Measurements from ENCODE around the gene NFAT5. TPM values are rescaled to one million over a fixed set of nuclear protein-coding genes. Genes with fewer than 3 reads are reported as not detected.

NFAT5 gene
- total and polyA plus RNA-seq, 7 donors, result 1.2 to 57.1 (median 39.4) TPM

DNA sequence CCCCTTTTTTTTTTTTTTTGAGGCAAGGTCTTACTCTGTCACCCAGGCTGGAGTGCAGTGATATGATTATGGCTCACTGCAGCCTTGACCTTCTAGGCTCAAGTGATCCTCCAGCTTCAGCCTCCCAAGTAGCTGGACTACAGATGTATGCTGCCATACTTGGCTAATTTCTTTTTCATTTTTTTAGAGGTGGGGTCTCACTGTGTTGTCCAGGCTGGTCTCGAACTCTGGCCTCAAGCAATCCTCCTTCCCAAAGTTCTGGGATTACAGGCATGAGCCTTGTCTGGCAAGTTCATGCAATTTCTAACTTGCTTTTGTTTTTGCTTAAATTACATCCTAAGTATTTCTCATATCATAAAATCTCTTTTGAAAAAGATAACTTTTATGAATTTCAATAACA lies 33.8 kb upstream of the NFAT5 start:
- 95 to 98% methylated on average over 1 of the region's 1 CpG for WGBS, 2 donors
- intact Hi-C loops (cut with DNase I), result loop anchor here (10.0 kb wide), 1 partner anchor 57 kb away; no protein-coding TSS in a partner anchor
- no peak overlapping the region for H3K27ac ChIP-seq
- H3K9me3 ChIP-seq, result no peaks in the 10 kb centered on the region
- H3K4me3 ChIP-seq, result no peak overlapping the region
- H3K36me3 ChIP-seq, result no peaks in the 10 kb centered on the region
- H3K27me3 ChIP-seq, result no peaks in the 10 kb centered on the region
- no peak for DNase-seq
- TF ChIP-seq CTCF (IDR thresholded peaks at IDR 0.05), result no peak
- no peak for TF ChIP-seq EP300 (IDR thresholded peaks at IDR 0.05)
- no peak for TF ChIP-seq POLR2A (IDR thresholded peaks at IDR 0.05)
- TF ChIP-seq POLR2AphosphoS5 (IDR thresholded peaks at IDR 0.05), result no peak
- H3K4me1 ChIP-seq, result peaks cover 0 to 13% (median 4%) of the 10 kb centered on the region in 4 donors

- TF ChIP-seq POLR2AphosphoS5 (IDR thresholded peaks at IDR 0.05) (no peak), POLR2A (IDR thresholded peaks at IDR 0.05) (no peak), EP300 (IDR thresholded peaks at IDR 0.05) (no peak), CTCF (IDR thresholded peaks at IDR 0.05) (no peak)
- peaks cover 0 to 13% (median 4%) of the 10 kb centered on the region in 4 donors for H3K4me1 ChIP-seq
- no peak for DNase-seq
- H3K27me3 ChIP-seq, result no peaks in the 10 kb centered on the region
- H3K9me3 ChIP-seq, result no peaks in the 10 kb centered on the region
- WGBS, 2 donors, result 66 to 68% methylated on average over 8 to 9 of the region's 9 CpGs
- H3K4me3 ChIP-seq, result no peak overlapping the region
- intact Hi-C loops (cut with DNase I), result loop anchor here (10.0 kb wide), 1 partner anchor 58 kb away; no protein-coding TSS in a partner anchor
- no peak overlapping the region for H3K27ac ChIP-seq
- H3K36me3 ChIP-seq, result no peaks in the 10 kb centered on the region
These were observed 32.9 kb upstream of the NFAT5 start for GRCh38 chr16:69532641-69533455.

DNA sequence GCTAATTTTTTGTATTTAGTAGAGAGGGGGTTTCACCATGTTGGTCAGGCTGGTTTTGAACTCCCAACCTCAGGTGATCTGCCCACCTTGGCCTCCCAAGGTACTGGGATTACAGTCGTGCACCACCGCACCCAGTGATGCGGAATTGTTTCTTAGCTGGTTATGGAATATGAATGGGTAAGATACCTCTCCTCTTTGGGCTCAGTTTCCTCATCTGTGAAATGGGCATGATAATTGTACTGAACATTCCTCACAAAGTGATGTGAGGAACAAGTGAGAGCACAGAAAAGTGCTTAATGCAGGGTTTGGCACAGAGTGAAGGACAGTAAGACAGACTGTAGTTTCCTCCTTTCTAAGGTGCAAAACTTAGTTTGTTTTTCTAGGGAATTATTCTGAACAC lies 31.0 kb upstream of the NFAT5 start:
- DNase-seq, result no peak
- H3K27me3 ChIP-seq, result no peaks in the 10 kb centered on the region
- TF ChIP-seq POLR2AphosphoS5 (IDR thresholded peaks at IDR 0.05) (no peak), CTCF (IDR thresholded peaks at IDR 0.05) (no peak), EP300 (IDR thresholded peaks at IDR 0.05) (no peak), POLR2A (IDR thresholded peaks at IDR 0.05) (no peak)
- H3K9me3 ChIP-seq, result no peaks in the 10 kb centered on the region
- H3K36me3 ChIP-seq, result no peaks in the 10 kb centered on the region
- intact Hi-C loops (cut with DNase I), result loop anchor here (10.0 kb wide), 1 partner anchor 60 kb away; no protein-coding TSS in a partner anchor
- no peak overlapping the region for H3K4me3 ChIP-seq
- H3K4me1 ChIP-seq, result peaks cover 0 to 11% (median 4%) of the 10 kb centered on the region in 4 donors
- WGBS, 2 donors, result 97 to 98% methylated on average over 3 of the region's 3 CpGs
- no peak overlapping the region for H3K27ac ChIP-seq

DNA sequence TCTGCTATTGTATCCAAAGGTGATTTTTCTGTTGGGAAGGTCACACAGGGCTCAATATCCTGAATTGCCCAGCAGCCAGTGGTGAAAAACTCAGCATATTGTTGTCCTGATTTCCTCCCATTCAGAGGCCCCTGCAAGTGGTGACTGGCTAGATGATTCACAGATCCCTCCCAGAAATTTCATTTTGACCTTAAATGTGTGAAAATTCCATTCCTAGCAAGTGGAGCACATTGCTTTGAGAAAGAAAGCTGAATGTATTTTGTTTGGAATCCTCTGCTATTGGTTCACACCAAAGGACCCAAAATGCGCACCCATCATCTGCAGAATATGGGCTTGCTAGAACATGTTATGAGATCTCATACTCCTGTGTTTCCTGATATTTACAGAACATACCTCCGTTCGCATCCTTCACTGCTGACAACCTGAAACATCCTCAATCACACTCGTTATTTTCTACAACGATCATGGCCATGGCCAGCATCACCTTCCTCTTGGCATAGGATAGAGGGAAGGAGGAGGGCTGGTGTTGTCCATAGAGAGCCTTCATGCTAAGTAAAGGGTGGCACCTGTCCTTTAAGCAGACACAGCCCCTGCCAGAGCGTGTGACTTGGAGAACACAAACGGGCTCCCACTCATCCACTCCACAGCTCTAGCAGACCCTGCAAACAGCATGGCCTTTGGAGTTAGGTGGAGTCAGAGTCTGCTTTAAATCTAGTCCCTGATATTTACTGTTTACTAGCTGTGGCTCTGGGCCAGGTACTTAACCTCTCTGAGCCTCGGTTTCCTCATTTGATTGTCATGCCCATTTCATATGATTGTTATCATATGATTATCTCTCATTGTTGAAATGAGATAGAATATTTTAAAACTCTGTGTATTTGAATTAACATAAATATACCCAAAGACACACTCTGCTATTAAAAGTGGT lies 30.4 kb upstream of the NFAT5 start:
- Histone ChIP-seq H3K27ac (no peak overlapping the region), H3K9me3 (no peaks in the 10 kb centered on the region), H3K27me3 (no peaks in the 10 kb centered on the region), H3K4me3 (no peak overlapping the region), H3K4me1 (peaks cover 0 to 7% (median 3%) of the 10 kb centered on the region in 4 donors), H3K36me3 (no peaks in the 10 kb centered on the region)
- WGBS, 2 donors, result 59 to 81% methylated on average over 8 of the region's 8 CpGs
- TF ChIP-seq POLR2AphosphoS5 (IDR thresholded peaks at IDR 0.05) (no peak), POLR2A (IDR thresholded peaks at IDR 0.05) (no peak), EP300 (IDR thresholded peaks at IDR 0.05) (no peak), CTCF (IDR thresholded peaks at IDR 0.05) (no peak)
- intact Hi-C loops (cut with DNase I), result loop anchor here (10.0 kb wide), 1 partner anchor 61 kb away; no protein-coding TSS in a partner anchor
- DNase-seq, result no peak
